Right ventricle myocardium inferior (tissue), 1 donor: Measurements from ENCODE around the gene PCSK7. TPM values are rescaled to one million over a fixed set of nuclear protein-coding genes. Genes with fewer than 3 reads are reported as not detected.

Experiments used
- ATAC-seq: fragments of 200-7000 bp; cut with Tn5 transposase; one replicate; pipeline ENCODE4 v1.9.1; 2020; ENCODE audit warnings: mild to moderate bottlenecking, moderate library complexity
- DNase-seq: peaks from one replicate; pipeline ENCODE4 v3.0.0; 2021; ENCODE audit errors: missing footprints
- intact Hi-C: fragments of 100-400 bp; cut with DNase I; formaldehyde crosslinking; loops from one replicate; pipeline ENCODE4 v1.11.0; 2022
- total RNA-seq: library from RNA; stranded (reverse); fragmentation: NEBNext Ultra II Directional; extraction: Animal tissue kit (Norgen Biotek cat#: 25700); gene quantifications from one replicate; pipeline ENCODE4 v1.2.1, GENCODE V29; 2021
- donor health status: DM: no; HTN: yes; CAD: no; lungs with severe emphysema.

PCSK7 gene
- total RNA-seq, 1 donor from 2014 or later, result 26.7 TPM

GRCh38 chr11:117179048-117179999 lies 52.5 kb downstream of the PCSK7 start:
- intact Hi-C loops, result loop anchor here (2.0 to 5.0 kb wide), 3 partner anchors 37 to 53 kb away; partner anchors contain the start of genes PAFAH1B2, PCSK7 and RNF214
- no peak for DNase-seq
- ATAC-seq, result peak; percentile 55

GRCh38 chr11:117178210-117179034 lies 53.5 kb downstream of the PCSK7 start, which contains the start of gene SIDT2:
TSS of gene SIDT2 (plus strand) at chr11:117178743. CDS start at chr11:117179264, 521 bp downstream.
- DNase-seq, result peak; percentile 97
- intact Hi-C loops, result loop anchor here (2.0 to 5.0 kb wide), 3 partner anchors 36 to 54 kb away; partner anchors contain the start of genes PAFAH1B2, PCSK7 and RNF214
- peak; percentile 95 for ATAC-seq

DNA sequence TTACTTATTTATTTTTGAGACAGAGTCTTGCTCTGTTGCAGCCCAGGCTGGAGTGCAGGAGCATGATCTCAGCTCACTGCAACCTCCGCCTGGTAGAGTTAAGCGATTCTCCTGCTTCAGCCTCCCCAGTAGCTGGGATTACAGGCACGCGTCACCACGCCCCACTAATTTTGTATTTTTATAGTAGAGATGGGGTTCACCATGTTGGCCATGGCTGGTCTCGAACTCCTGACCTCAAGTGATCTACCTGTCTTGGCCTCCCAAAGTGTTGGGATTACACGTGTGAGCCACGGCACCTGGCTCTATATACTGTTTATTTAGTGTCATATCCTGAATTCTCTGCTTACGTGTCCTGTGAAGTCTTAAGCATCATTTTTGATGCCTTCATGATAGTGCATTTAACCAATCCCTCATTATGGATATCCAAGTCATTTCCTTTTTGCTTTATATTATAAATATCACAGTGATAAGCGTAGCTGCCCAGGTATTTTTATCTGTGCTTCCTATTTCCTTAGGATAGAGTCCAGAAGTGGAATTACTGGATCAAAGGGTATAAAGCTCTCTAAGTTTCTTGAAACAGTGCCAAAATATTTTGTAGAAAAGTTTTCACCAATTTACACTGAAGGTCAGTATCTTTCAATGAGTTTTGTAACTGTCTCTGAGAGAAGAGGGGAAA lies 54.2 kb downstream of the PCSK7 start:
- DNase-seq, result no peak

DNA sequence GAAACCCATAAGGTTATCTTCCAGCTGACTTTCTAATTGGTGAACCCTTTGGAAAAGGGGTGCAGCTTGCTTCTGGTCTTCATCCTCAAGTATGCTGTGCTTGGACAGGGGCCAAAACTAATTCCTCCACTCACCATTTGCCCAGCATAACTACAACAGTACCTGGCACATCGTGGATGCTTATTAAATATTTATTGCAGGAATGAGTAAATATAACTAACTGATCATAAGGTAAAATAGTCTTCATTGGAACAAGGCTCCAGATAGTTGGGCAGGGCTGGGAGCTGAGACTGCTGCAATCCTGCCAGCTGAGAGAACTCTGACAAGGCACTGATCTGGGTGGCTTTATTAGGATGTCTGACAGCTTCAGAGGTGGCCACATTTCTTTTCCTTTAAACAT lies 55.7 kb downstream of the PCSK7 start:
- intact Hi-C loops, result loop anchor here (5.0 kb wide), 2 partner anchors 34 to 56 kb away; partner anchors contain the start of genes PAFAH1B2, PCSK7 and RNF214
- DNase-seq (no peak), ATAC-seq (no peak)

More for the DNA sequence above, 54.2 kb downstream of the PCSK7 start:
- intact Hi-C loops, result loop anchor here (2.0 to 5.0 kb wide), 3 partner anchors 35 to 55 kb away; partner anchors contain the start of genes PAFAH1B2, PCSK7 and RNF214
- ATAC-seq, result no peak

GRCh38 chr11:117175781-117176180 lies 56.1 kb downstream of the PCSK7 start:
- no peak for DNase-seq
- intact Hi-C loops, result loop anchor here (5.0 kb wide), 2 partner anchors 33 to 57 kb away; partner anchors contain the start of genes PAFAH1B2, PCSK7 and RNF214

DNA sequence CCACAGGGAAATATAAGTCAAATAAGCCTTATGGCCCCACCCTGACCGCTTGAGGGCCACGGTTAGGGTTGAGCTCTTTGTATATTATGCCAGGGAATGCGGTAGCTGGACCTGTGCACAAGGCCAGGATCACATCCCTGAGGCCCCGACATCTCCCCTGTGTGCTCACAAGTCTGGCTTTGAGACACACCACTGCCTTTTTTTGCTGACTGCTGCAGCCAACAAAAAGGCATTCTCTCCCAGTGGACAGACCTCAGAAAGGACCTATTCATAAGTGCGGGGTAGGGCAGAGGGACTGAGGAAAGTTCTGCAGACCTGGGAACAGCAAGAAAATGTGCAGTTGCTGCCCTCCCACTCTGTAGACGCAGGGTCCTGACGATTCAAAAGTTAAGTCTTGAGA lies 56.8 kb downstream of the PCSK7 start:
- ATAC-seq (no peak), DNase-seq (no peak)
- intact Hi-C loops, result loop anchor here (5.0 kb wide), 2 partner anchors 33 to 57 kb away; partner anchors contain the start of genes PAFAH1B2, PCSK7 and RNF214

More at GRCh38 chr11:117175781-117176180, 56.1 kb downstream of the PCSK7 start:
- ATAC-seq, result no peak

- ATAC-seq (peak; percentile 21), DNase-seq (no peak)
- intact Hi-C loops, result no loop called here
These were observed 59.0 kb downstream of the PCSK7 start for GRCh38 chr11:117172724-117173421.

DNA sequence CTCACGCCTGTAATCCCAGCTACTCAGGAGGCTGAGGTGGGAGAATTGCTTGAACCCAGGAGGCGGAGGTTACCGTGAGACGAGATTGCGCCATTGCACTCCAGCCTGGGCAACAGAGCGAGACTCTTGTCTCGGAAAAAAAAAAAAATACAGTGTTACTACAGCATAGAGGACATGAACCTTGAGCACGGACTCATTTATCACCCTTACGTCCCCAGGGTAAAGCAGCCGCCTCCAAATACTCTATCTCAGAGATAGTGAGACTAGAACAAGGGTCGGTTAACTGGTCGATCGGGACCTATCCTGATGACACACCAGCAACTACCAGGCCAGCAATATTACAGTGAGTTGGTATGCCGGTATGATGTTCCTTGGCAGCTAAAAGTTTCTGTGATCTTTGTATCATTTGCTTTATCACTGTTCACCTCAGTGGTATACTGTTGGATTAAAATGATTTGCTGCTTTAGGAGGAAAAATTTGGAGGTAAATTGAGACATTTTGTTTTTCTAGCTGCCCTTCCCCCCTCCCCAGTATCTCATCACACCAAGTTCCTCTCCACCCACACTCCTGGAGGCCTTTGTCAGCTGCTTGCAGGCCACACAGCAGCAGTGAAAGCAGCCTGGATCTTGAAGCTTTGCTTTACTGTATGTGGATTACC lies 60.3 kb downstream of the PCSK7 start:
- intact Hi-C loops, result no loop called here
- DNase-seq, result no peak

DNA sequence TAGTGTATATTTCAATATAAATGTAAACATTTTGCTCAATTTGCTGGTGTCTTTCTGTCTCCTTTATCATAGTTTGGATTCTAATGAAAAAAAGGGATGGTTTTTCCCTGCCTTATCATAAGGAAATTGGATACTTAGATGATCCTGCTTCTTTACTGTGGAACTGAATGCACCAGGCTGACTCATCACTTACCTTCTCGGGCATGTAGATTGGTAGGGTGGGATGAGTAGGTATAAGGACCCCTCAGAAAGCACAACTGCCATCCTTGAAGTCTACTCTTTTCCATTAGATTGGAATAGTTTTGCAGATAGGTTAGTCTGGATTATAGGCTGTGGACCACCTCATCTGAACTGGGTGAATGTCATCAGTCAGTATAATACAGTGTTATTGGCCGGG lies 60.9 kb downstream of the PCSK7 start:
- intact Hi-C loops, result no loop called here
- DNase-seq (no peak), ATAC-seq (peak; percentile 7)

More for the DNA sequence above, 60.3 kb downstream of the PCSK7 start:
- peak; percentile 14 for ATAC-seq

- DNase-seq, result no peak
- intact Hi-C loops, result no loop called here
- no peak for ATAC-seq
These were observed 61.7 kb downstream of the PCSK7 start for GRCh38 chr11:117170210-117170609.

DNA sequence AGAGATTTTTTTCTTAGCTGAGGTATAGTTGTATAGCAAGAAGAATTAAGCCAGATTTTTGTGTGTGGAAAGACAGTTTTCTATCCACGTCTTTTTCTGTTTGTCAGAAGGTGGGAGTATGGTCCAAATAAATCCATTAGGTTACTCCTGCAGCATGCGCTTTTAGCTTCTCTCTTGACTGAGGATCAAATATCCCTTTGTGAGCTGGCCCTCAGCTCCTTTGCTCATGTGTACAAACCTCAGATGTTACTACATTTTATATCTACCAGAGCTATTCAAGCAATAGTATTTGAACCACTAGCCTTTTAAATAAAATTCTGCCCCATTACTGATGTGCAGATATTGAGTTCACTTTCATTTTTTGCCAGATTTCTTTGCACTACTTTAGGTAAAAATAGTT lies 62.1 kb downstream of the PCSK7 start:
- intact Hi-C loops, result no loop called here
- DNase-seq (no peak), ATAC-seq (no peak)

- intact Hi-C loops, result no loop called here
- no peak for DNase-seq
- no peak for ATAC-seq
These were observed 65.4 kb downstream of the PCSK7 start for GRCh38 chr11:117166491-117166890.

DNA sequence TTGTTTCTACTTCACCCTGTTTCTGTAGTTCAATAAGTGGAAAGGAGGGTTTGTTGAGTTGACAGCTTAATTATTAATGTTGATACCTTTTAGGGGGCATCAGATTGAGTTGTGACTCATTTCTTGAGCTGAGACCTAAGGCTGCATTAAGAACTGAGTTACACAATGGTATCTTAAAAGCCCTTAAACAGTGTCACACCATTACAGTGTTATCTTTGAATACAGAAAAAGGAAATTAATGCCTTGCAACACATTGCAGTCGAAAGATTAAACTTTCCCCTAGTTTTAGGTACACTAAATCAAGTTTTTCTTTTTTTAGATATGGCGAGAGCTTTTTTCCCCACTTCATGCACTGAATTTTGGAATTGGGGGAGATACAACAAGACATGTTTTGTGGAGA lies 71.0 kb downstream of the PCSK7 start:
- ATAC-seq (no peak), DNase-seq (no peak)
- intact Hi-C loops, result no loop called here

GRCh38 chr11:117159892-117160291 lies 72.0 kb downstream of the PCSK7 start:
- intact Hi-C loops, result no loop called here
- DNase-seq, result no peak
- ATAC-seq, result no peak

DNA sequence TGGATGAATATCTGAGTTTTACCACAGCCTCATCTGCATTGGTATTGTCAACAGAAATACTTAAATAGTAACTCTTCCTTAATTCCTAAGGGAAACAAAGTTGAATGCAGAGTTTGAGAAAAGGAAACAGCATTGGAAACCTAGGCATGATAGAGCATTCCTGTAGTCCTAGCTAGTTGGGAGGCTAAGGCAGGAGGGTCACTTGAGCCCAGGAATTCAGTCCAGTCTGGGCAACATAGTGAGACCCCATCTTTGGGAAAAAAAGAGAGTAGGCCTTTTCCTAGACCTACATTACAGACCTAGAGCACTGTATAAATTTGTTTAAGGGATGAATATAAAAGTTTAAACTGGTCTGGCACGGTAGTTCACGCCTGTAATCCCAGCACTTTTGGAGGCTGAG lies 74.4 kb downstream of the PCSK7 start:
- intact Hi-C loops, result no loop called here
- no peak for ATAC-seq
- no peak for DNase-seq

GRCh38 chr11:117154468-117154867 lies 77.4 kb downstream of the PCSK7 start:
- intact Hi-C loops, result no loop called here
- DNase-seq (no peak), ATAC-seq (no peak)
